DND-41 (cell line): ENCODE data around the gene ARIH2.

ENCODE experiments used
- ATAC-seq: fragments of 200-7000 bp; cut with Tn5 transposase; 3 replicates; pipeline ENCODE4 v1.9.1; 2021; ENCODE audit warnings: low read depth; ENCODE audit not compliant: insufficient read depth
- DNase-seq: peaks from one replicate; pipeline ENCODE4 v3.0.0-alpha.2; 2020
- H2AFZ ChIP-seq: 2 replicates; pipeline ENCODE4 v1.6.0; 2012; ENCODE audit warnings: low read depth, low read length
- H3K27ac ChIP-seq: 2 replicates; pipeline ENCODE4 v1.5.1; 2012; ENCODE audit warnings: low read length, inconsistent platforms
- H3K27me3 ChIP-seq: fragments of 200-600 bp; sonication (generic); 2 replicates; pipeline ENCODE4 v1.6.0; 2012; ENCODE audit warnings: low read length, mild to moderate bottlenecking, inconsistent platforms; ENCODE audit not compliant: insufficient read depth, poor library complexity
- H3K36me3 ChIP-seq: 2 replicates; pipeline ENCODE4 v1.5.1; 2012; ENCODE audit warnings: low read length, inconsistent platforms; ENCODE audit not compliant: insufficient read depth
- H3K4me1 ChIP-seq: 2 replicates; pipeline ENCODE4 v1.5.1; 2012; ENCODE audit warnings: mild to moderate bottlenecking, low read length; ENCODE audit not compliant: insufficient read depth
- H3K4me2 ChIP-seq: 2 replicates; pipeline ENCODE4 v1.6.0; 2012; ENCODE audit warnings: mild to moderate bottlenecking, moderate library complexity, low read length, inconsistent platforms; ENCODE audit not compliant: insufficient read depth
- H3K4me3 ChIP-seq, 2 experiments: fragments of 200-600 bp in 1 of 2; shearing (Covaris generic) in 1 of 2; 2 replicates each; pipeline ENCODE4 v1.5.1; 2012 to 2016; ENCODE audit warnings: inconsistent platforms in 2 of 2, low read length in 2 of 2, mild to moderate bottlenecking in 2 of 2, low read depth in 1 of 2, moderate library complexity in 1 of 2
- H3K79me2 ChIP-seq: 2 replicates; pipeline ENCODE4 v1.6.0; 2012; ENCODE audit warnings: low read length, inconsistent platforms; ENCODE audit not compliant: insufficient read depth
- H3K9ac ChIP-seq: 2 replicates; pipeline ENCODE4 v1.6.0; 2012; ENCODE audit warnings: low read depth, mild to moderate bottlenecking, inconsistent platforms, low read length, moderate library complexity
- H3K9me3 ChIP-seq: 2 replicates; pipeline ENCODE4 v1.5.1; 2012; ENCODE audit warnings: low read length, moderate library complexity, mild to moderate bottlenecking, inconsistent platforms; ENCODE audit not compliant: insufficient read depth, severe bottlenecking
- H4K20me1 ChIP-seq: 2 replicates; pipeline ENCODE4 v1.6.0; 2012; ENCODE audit warnings: low read length; ENCODE audit not compliant: insufficient read depth
- CTCF ChIP-seq: IDR thresholded peaks from 2 replicates; pipeline ENCODE4 v1.5.1; 2012; ENCODE audit warnings: borderline replicate concordance, low read length, moderate library complexity, mild to moderate bottlenecking; ENCODE audit not compliant: poor library complexity, severe bottlenecking; ENCODE audit errors: extremely low read depth
- EZH2 ChIP-seq: IDR thresholded peaks from 3 replicates; pipeline ENCODE4 v1.6.1; 2012; ENCODE audit warnings: borderline replicate concordance, low read depth, mild to moderate bottlenecking, moderate library complexity, low read length, inconsistent platforms; ENCODE audit not compliant: severe bottlenecking

Gene ARIH2

DNA sequence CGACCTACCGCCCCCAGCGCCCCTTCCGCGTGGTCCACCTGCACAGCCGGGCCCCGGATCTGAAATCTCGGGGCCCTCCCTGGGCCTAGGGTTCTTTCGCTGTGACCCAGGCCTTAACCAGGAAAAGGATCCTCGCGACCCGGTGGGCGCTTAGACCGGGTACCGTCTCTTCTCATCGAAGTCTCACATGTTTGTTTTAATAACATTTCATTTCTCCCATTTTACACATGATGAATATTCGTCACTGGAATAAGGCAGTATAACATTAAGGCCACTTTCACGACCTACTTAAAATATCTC lies 100.0 kb downstream of the ARIH2 start:
- peak overlapping the region; percentile 64 for H3K27ac ChIP-seq

GRCh38 chr3:49019941-49020329 lies 101.3 kb downstream of the ARIH2 start:
- H3K9ac ChIP-seq = peak overlapping the region; percentile 96
- H3K36me3 ChIP-seq = peaks cover 48% of the 10 kb centered on the region
- no peak for TF ChIP-seq EZH2
- no peak for TF ChIP-seq CTCF
- H3K27ac ChIP-seq = peak overlapping the region; percentile 99
- H3K4me2 ChIP-seq = peak overlapping the region; percentile 95
- H3K9me3 ChIP-seq = no peaks in the 10 kb centered on the region
- H4K20me1 ChIP-seq = peaks cover 36% of the 10 kb centered on the region
- H2AFZ ChIP-seq = peak overlapping the region; percentile 80; the same call in 1 of the 2 replicates
- DNase-seq = no peak
- H3K79me2 ChIP-seq = peaks cover 48% of the 10 kb centered on the region
- peaks cover 63% of the 10 kb centered on the region for H3K4me1 ChIP-seq
- H3K27me3 ChIP-seq = no peaks in the 10 kb centered on the region
- ATAC-seq = no peak
- peak overlapping the region; percentile 51 to 94; a peak in 3 of 4 replicates for H3K4me3 ChIP-seq

More for the DNA sequence above, 100.0 kb downstream of the ARIH2 start:
- peaks cover 43% of the 10 kb centered on the region for H4K20me1 ChIP-seq
- no peaks in the 10 kb centered on the region for H3K9me3 ChIP-seq
- peaks cover 41% of the 10 kb centered on the region for H3K79me2 ChIP-seq
- no peaks in the 10 kb centered on the region for H3K27me3 ChIP-seq
- ATAC-seq = no peak
- H3K4me1 ChIP-seq = peaks cover 50% of the 10 kb centered on the region
- no peak for DNase-seq
- peak overlapping the region; percentile 64 for H3K9ac ChIP-seq
- TF ChIP-seq EZH2 = no peak
- H3K4me3 ChIP-seq = peak overlapping the region; percentile 56 to 94; a peak in 3 of 4 replicates
- H3K36me3 ChIP-seq = peaks cover 48% of the 10 kb centered on the region
- H3K4me2 ChIP-seq = peak overlapping the region; percentile 95
- peak overlapping the region; percentile 73 for H2AFZ ChIP-seq

GRCh38 chr3:49020330-49021212 lies 101.9 kb downstream of the ARIH2 start:
- Histone ChIP-seq H3K9ac (peak overlapping the region; percentile 96), H3K4me1 (peaks cover 70% of the 10 kb centered on the region), H3K36me3 (peaks cover 48% of the 10 kb centered on the region), H3K79me2 (peaks cover 54% of the 10 kb centered on the region), H3K4me2 (peak overlapping the region; percentile 95), H2AFZ (peak overlapping the region; percentile 80), H3K4me3 (peak overlapping the region; percentile 51 to 94), H3K27me3 (no peaks in the 10 kb centered on the region), H3K27ac (peak overlapping the region; percentile 99), H3K9me3 (no peaks in the 10 kb centered on the region), H4K20me1 (peaks cover 35% of the 10 kb centered on the region)
- peak; percentile 43 for DNase-seq
- TF ChIP-seq CTCF (no peak), EZH2 (no peak)
- no peak for ATAC-seq

DNA sequence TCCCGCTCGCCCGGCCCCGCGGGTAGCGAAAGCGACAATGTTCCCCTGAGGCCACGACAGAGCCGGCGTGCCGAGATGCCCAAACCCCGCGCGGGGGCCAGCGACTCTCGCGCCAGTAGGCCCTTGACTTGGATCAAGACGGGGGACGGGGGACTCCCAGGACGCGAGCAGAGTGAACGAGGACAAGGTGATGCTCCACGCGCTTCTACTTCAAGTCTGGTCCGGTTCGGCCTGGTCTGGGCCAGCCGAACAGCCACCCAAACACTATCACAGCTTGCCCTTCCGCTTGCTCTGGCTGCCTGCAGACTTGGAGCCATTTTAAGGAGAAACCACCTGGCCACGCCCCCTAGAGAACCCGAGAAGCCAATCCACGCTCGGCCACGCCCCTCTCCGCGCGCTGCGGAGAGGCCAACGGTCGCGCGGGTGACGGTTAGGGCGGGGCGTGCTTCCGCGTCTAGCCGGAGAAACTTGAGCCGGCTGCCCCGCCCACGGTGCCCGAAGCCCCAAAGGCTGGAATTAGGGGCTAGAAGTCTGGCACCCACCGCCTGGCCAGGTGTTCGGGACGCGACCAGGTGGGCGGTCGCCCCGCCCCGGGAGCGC lies 102.7 kb downstream of the ARIH2 start:
- peaks cover 33% of the 10 kb centered on the region; the same call in 1 of the 2 replicates for H4K20me1 ChIP-seq
- peak overlapping the region; percentile 85 for H2AFZ ChIP-seq
- H3K4me3 ChIP-seq = peak overlapping the region; percentile 51 to 94
- peak overlapping the region; percentile 95 for H3K4me2 ChIP-seq
- H3K36me3 ChIP-seq = peaks cover 48% of the 10 kb centered on the region
- peak overlapping the region; percentile 96 for H3K9ac ChIP-seq
- peak; percentile 57 for ATAC-seq
- H3K79me2 ChIP-seq = peaks cover 62% of the 10 kb centered on the region
- no peaks in the 10 kb centered on the region for H3K27me3 ChIP-seq
- TF ChIP-seq CTCF (no peak), EZH2 (no peak)
- peaks cover 77% of the 10 kb centered on the region for H3K4me1 ChIP-seq
- DNase-seq = peak; percentile 99
- H3K9me3 ChIP-seq = no peaks in the 10 kb centered on the region
- H3K27ac ChIP-seq = peak overlapping the region; percentile 99
